Renal cortical epithelial cell (primary cell): ENCODE measurements around the gene SARM1. TPM values are rescaled to one million over a fixed set of nuclear protein-coding genes. Genes with fewer than 3 reads are reported as not detected.

Experiments used
- DNase-seq: peaks from one replicate; pipeline ENCODE4 v3.0.0-alpha.2; 2011; ENCODE audit warnings: low read depth
- total RNA-seq: library from RNA; depleted of rRNA; stranded (reverse); fragments of >200 nt; gene quantifications from 2 replicates; pipeline ENCODE4 v1.2.3, GENCODE V29; 2014

SARM1 gene
- total RNA-seq, 1 donor from 2014 or later: 8.9 TPM

DNA sequence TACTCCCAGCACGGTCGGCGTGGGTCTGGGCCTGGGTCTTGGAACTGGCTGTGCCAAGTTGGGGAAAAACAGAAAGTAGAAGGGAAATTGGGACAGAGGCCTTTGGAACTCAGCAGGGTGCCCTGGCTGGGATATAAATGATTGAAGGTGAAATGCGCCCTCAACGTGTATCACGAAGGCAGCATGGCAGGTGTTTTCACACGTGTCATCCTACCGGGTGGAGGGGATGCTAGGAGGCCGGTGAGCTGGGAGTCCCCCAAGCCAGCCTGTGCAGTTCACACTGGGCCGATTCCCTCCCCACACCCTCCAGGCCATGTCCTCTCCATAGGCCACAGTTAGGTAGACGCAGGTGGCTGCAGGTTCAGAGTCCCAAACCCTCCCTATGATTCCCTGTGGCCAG lies 30.0 kb upstream of the SARM1 start:
- DNase-seq: no peak

DNA sequence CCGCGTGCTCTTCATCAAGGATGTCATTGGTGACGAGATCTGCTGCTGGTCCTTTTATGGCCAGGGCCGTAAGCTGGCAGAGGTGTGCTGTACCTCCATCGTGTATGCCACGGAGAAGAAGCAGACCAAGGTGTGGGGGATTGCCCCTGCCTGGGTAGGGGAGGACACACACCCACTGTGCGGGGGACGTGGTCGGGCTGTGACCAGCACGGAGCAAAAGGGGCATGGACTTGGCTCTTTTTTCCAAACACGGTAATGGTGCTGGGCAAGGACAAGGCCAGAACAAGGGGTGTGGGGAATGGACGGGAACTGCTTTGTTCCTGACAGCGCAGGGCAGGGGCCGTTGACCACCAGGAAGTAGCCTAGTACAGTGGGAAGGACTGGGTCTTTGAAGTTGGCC lies 29.2 kb upstream of the SARM1 start:
- DNase-seq: no peak

DNA sequence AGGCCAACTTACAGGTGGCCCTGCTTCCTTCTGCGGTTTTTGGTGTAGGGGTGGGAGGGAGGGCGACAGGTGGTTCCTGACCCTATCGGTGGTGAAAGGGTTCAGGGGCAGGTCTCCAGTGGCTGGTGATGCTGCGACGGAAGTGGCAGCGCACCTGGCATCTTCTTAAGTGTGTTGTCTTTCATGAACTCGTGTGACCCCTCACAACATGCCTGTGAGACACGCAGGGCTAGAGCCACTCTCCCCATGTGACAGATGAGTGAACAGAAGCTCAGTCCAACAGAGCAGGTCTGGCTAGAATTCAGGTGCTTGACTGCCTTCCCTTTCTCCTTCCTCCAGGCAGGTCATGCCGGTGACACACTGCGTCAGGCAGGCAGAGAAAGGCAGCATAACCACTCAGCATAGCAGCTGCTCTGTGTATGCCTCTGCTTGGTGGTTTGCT lies 28.0 kb upstream of the SARM1 start:
- DNase-seq: no peak

DNA sequence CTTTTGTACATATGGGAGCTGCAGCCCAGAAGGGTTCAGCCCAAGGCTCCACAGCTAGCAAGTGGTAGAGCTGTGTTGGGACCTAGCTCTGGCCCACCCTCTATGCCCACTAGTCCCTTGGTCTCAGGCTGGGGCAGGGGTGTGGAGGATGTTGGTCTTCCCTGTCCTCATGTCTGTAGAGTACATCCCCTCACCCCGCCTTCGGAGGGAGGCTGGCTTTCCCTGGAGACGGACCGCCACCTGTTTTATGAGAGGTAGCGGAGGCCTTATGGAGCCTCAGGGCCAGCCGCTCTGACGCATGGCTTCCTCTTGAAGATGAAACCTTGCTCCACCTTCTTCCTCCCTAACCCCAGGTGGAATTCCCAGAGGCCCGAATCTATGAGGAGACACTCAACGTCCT lies 27.5 kb upstream of the SARM1 start:
- DNase-seq: no peak

DNA sequence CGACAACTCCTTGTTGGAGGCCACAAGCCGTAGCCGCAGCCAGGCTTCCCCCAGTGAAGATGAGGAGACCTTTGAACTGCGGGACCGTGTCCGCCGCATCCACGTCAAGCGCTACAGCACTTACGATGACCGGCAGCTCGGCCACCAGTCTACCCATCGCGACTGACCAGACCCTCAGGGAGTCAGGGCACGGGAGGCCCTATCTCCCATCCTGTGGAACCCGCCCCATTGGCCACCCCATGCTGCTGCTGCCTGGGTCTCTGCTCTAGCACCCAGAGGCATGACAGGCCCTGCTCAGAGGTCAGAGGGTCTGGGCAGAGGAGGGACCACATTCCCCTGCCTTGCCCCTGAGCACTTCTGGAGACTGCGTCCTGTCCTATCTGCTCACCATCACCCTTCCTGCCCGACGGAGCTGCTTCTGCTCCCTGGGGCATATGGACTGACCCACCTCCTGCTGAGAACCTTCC lies 27.0 kb upstream of the SARM1 start:
- no peak for DNase-seq

DNA sequence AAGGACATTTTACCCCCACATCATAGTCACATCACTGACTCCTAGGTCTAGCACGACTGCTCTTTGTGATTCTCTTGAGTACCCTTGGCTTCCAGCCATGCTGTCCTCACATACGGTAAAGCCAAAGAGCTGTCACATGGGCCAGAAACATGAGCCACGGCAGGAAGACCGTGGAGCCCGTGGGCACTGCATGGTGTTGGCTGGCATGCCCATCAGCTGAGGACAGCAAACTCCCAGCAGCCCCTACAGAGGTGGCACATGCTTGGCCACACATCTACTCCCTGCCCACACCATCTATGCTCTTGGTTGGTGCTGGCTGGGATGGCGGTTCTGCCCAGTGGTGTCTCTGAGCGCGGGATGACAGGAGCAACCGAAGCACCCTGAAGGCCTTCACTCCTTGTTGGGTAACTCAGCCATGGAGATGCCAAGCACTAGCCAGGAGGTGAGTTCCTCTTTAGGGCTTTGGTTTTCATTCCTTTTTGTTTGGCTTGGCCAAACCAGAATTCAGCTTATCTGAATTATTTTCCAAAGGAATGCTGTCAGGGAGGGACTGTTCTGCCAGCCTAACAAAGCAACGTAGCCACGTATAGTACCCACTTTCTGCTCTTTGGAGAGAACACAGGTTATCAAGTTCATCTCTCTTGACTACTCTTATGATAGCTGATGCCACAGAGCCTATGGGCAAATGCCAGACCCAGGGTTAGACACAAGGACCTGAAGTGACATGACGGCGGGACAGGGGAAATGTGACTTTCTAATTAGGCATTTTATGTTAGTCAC lies 25.9 kb upstream of the SARM1 start:
- peak; percentile 44 for DNase-seq

DNA sequence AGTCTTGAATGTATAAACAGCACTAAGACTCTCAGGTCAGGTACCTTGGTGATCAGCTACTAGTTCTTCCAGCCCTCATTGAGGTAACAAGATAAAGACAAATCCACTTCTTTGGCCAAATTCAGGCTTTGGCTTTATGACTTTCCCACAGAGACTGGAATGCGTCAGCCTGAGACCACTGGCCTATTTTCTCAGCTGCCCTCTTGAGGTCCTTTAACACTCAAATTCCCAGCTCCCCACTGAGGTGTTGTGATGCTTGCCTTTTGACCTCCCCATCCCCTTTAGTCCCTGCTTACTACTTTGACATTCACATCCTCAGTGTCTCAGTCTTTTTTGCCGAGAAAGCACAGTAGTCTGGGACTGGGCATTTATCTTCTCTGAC lies 25.3 kb upstream of the SARM1 start:
- no peak for DNase-seq

DNA sequence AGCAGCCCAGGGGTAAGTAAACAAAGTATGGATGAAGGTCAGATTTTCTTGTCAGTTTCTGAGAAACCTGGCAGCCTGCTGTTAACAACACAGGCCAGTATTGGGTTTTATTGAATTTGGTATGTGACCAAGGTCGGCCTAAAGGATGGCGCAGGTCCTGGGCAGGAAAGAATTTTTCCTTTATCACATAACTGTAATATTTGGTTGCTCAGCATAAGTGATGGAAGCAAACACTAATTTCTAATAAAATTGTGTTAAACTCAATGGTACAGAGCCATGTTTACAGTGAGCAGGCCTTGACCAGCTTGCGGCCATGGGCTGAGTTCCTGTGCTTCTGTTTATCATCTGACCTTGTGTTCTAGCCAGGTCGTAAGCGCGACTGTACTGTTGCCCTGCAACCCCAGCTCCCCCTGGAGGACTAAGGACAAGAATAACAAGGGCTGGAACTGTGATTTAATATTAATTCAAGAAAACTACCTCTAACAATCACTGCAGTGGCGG lies 24.7 kb upstream of the SARM1 start:
- no peak for DNase-seq

DNA sequence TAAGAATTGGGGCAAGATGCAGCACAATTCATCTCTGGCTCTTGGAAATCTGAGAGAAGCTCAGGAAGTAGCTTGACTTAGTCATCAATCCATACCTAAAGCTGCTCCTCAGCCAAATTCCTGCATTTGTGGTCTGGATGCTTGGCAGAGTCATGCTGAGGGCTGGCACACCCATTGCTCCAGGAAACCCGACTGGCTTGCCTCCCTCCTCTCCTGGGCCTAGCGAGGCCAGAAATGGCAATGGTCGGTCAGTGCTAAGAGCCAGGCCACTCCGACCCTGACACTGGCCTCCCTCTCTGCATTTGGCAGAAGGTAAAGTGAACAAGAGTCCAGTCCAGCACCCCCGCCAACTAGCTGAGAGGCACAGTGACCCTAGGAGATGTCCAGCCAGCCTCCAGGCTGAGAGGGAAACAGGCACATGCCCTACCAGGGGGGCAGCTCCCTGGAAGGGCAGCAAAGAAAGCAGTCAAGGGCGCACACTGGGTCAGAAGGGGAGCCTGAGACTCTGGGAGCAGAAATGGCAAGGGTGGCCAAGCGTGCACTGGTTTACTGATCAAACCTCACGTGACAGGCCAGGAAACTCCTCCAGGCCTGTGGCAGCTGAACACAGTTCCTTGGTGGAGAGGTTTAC lies 24.1 kb upstream of the SARM1 start:
- DNase-seq: peak; percentile 96

DNA sequence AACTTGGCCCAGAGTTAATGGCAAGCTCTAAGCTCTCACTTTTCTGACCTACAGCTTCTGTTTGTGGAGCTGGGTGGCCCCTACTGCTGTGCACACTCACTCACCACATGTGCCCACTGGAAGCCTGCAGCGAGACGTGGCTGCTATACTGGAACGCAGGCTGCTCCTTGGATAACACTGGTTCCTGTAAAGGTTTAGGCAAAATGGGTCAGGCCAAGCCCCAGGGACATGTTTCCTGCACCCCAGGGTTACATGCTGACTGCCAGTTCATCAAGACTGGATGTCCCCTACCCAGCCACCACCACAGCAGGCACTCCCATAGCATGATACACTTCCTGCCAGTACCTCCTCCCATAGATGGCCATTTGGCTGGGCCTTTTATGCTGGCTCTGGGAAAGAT lies 22.5 kb upstream of the SARM1 start:
- no peak for DNase-seq

DNA sequence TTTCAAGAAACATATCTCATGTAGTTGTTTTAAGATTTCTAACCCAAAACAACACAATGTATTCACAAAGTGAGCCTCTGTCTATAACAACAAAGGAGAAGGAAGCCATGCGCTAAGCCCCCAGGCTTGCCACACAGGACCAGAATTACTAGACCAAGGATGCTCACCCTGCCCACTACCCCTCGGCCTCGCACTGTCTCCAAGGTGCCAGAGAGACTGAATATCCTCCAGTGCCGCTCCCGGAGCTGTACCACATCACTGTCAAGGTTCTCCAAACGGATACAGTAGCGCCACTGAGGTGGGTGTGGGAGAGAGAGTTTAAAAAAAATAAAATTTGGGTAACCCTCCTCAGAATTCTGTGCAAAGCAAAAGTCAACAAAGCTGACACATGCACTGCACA lies 21.2 kb upstream of the SARM1 start:
- no peak for DNase-seq

DNA sequence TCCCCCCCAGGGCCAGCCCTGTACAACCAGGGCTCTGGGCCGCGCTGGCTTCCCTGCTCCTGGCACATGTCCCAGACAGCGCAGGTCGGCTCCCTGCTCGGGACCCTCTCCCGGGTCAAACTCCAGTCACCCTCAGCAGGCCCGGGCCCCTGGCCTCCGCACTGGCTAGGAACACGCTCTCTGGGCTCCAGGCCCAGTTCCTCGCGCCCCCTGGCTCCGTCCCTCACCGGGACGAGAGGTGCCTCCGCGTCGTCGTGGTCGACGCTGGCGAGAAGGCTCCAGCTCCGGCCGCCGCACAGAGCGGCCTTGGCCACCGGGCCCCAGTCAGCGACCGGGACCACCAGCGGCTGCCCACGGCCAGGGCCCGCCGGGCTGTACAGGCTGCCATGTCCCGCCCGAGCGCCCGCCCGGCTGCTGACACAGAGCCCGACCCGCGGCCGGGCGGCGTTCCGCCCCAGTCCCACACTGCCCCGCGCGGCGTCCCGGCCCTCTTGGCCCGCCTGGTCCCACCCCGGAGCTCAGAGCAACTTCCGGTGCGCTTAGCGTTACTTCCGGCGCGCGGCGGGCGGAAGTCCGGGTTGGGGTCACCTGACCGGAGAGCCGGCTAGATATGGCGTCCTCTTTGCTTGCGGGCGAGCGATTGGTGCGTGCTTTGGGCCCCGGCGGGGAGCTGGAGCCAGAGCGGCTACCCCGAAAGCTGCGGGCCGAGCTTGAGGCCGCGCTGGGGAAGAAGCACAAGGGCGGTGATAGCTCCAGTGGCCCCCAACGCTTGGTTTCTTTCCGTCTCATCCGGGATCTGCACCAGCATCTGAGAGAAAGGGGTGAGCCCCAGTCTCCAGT lies 14.2 kb upstream of the SARM1 start, which contains the start of gene POLDIP2:
Gene POLDIP2, minus strand, starts transcription at position 467 of the 840 bp plus-strand sequence. Its CDS starts 79 bp downstream, at position 388.
- DNase-seq: peak; percentile 76

DNA sequence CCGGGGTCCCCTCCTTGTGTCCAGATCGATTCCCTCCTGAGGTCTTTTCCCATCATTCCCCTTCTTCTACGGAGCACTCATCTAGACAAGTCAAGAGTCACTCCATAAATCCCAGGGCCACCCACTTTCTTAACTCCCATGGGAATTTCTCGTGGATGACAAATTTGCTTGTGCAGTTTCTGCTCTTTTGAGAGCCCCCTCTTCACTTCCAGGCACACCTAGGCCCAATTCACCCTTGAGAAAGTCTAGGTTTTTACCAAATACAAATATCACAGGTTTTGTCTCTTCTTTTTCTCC lies 13.6 kb upstream of the SARM1 start:
- DNase-seq: no peak

DNA sequence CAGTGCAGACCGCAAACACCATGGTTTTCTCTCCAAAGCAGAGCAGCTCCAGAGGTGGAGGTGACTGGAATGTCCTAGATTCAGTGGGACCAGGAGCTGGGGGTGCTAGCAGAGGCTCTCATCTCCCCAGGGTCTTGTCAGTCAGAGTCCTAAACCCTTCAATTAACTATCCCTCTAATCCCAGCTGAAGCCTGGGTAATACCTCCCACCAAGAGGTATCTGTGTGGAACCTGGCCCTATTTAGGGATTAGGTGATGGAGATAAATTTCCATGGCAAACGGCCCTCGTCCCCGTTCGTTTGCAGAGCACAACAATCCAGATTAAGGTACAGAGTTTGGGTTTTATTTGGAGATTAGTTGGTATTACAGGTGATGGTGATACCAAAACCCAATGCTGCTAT lies 8.3 kb upstream of the SARM1 start:
- DNase-seq: no peak

DNA sequence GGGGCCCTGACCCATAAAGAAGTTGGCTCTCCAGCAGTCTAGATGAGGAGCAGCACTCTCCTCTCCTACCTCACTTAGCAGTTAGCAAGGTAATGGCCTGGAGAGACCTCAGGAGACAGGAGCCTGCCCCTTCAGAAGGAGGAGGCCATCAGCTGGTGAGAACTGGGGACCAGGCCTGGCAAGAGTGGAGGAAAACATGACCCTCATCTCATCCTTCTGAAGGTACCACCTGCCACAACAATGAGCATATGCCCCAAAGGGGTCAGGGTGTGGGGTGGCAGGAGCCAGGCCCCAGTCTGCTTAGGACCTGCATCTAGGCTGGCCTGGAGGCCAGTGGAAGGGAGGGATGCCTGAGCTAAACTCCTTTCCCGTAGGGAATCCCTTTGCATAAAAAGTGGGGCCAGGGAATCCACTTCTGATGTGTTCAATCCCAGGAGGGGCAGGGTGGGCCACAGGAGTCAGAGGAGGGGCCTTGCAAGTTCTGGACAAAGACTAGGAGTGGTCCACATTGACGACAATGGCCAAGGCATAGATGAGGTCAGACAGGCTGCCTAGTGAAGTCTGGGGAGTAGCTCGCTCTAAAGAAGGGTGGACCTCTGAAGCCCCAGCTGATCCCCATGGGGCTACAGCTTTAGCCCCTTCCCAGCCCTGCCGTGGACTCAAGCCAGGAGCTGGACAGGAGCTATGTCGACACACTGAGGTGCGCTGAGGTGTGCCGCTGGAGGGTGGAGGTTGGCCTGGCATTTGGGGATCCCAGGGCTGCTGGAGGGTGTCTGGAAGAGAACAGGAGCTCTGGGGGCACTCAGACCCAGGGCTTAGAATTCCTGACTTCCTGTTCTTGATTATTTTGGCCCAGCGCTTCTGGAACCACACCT lies 7.5 kb upstream of the SARM1 start:
- no peak for DNase-seq

DNA sequence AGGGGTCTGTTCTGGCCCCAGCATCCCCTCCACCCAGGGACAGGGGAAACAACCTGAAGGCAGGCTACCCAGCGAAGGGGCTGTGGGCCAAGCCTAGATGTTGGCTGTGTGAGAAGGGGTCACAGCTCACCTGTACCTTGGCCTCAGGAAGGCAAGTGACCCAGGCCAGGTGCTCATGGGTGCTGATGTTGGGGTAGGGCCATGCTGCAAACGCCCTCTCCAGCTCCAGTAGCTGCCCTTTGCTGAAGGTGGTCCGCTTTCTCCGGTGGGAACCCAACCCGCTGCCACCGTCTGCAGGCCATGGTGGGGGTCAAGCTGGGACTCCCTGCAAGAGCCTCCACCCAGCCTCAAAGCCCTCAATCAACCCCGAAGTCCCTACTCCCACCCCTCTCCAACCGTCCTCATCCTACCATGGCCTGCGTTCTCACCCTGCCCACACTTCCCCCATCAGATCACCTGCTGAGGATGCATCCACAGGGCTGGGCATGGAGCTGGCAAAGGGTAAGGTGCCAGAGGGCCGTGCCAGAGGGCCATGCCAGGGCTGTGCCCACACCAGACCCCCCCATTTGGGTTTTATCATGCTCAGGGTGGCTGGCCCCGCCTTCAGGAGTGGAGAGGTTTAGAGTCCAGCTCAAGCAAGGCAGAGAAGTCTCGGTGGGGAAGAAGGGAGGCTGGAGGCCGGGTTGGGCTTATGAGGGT lies 6.7 kb upstream of the SARM1 start, which contains the start of gene SEBOX:
Gene SEBOX, minus strand, starts transcription at position 535 of the 699 bp plus-strand sequence. Its CDS starts 48 bp downstream, at position 487.
- no peak for DNase-seq

DNA sequence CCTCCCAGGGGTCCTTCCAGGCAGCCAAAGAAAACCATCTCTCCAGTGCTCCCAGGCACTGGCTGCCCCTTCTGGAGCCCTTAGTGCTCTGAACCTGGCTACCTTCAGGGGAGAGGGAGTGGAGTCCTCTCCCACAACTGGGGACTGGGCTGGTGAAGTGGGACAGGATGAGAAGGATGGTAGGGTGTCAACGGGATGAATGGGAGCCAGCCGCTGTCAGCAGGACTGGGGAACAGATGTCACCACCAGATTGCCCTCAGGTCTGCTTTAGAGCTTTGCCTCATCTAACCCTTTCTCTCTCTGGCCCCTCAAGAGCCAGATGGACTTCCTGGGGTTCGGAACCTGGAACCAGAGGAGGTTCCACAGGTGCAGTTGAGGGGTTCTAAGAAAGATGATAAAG lies 6.0 kb upstream of the SARM1 start:
- no peak for DNase-seq

DNA sequence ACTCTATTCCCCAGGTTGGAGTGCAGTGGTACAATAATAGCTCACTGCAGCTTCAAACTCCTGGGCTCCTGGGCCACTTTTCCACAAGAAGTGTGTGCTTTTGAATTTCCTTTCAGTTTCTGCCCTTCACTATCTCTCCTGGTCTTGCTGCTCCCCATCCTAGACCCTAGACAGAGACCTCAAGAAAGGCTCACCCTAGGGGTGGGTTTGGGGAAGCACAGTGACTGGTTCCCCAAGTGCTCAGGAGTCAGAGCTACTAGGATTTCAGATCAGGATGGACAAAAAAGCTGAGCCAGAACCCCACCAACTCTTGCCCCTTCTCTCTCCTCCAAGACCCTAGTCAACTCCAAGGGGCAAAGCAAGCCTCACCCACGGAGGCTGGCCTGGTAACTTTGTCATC lies 4.9 kb upstream of the SARM1 start:
- no peak for DNase-seq

DNA sequence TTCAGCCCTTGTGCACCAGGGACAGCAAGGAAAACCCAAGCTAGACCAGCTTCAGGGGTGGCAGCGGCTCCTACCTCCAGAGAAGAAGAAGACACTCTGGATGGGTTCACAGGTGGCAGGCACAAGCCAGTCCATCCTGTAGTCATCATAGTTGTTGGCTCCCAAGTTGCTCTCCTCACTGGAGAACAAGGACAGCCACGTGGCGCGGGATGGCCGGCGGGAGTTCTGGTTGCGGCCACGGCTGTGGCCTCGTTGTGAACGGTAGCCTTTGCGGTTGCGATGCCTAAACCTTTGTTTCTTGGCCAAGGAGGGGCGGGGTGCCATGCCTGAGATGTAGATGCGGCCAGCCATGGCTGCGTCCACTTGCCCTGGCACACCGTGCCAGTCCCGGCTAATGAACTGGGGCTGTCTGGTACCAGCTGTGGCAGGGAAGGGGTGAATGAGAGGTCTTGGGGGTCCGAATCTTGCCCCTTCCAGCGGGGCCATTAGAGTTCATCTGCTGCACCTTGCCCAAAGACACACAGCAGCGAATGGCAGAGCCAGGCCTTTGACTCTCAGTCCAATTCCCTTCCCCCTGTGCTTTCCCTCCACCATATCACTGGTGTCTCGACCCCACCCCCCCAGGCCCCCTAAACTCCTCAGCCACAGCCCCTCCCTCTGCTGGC lies 3.7 kb upstream of the SARM1 start:
- no peak for DNase-seq

DNA sequence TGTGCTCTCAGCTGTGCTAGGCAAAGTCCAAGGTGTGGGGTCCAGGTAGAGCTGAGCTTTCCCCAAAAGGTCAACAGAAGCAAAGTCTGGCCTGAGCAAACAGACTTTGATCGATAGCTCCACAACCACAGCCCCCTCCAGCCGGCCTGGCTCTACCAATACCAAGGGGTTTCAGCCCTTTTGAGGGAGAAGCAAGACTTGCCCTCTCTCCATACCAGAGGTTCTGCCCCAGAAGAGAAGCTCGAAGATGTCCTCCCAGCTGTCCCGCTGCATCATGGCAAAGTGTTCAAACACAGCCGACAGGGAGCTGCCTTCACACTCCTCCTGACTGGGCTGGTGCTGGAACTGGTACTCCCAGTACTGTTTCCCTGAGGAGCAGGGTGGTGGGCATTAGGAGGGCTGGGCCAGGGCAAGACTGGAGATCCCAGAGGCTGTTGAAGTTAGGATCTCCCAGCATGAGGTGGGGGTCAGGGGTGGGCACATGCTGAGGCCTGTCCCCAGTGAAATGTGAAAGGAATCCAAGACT lies 3.1 kb upstream of the SARM1 start:
- DNase-seq: no peak
